ENCODE results near the gene STX11.

- no peak for TF ChIP-seq CTCF (IDR thresholded peaks at IDR 0.05)
- no peak for TF ChIP-seq POLR2A (IDR thresholded peaks at IDR 0.05)
- TF ChIP-seq EP300 (IDR thresholded peaks at IDR 0.05; ENCODE audit: low read depth), result no peak
- no peak for TF ChIP-seq POLR2AphosphoS5 (IDR thresholded peaks at IDR 0.05)
These were observed 42.9 kb downstream of the STX11 start for GRCh38 chr6:144193181-144193580.
